Activated T-helper 1 cell treated with anti-CD3 and anti-CD28 coated beads, Interleukin-12 subunit alpha, Interleukin-12 subunit beta, Interleukin-2, Interleukin-4 antibody, amounts not matched to agents 30 ng/mL and 10 ng/mL and 1 ng/mL, durations not matched to agents 14 hours and 24 hours and 36 hours (primary cell): Measurements from ENCODE around the gene NBAS. TPM values are rescaled to one million over a fixed set of nuclear protein-coding genes. Genes with fewer than 3 reads are reported as not detected.
"Not testable (repeated sequence)": the region's sequence is repeated elsewhere in the genome, so short reads cannot be mapped to it uniquely, and the experiment has no call there.

Source experiments
- DNase-seq: peaks from one replicate; pipeline ENCODE4 v3.0.0; 2021; ENCODE audit warnings: low spot score
- H3K27ac Mint-ChIP-seq: one replicate; pipeline ENCODE4 v1.8.0; 2021; ENCODE audit warnings: mild to moderate bottlenecking, mixed read lengths
- H3K27me3 Mint-ChIP-seq: one replicate; pipeline ENCODE4 v1.8.0; 2022; ENCODE audit warnings: mild to moderate bottlenecking, moderate library complexity, mixed read lengths; ENCODE audit not compliant: insufficient read depth
- H3K36me3 Mint-ChIP-seq: one replicate; pipeline ENCODE4 v1.8.0; 2021; ENCODE audit warnings: low read depth, mixed read lengths
- H3K4me1 Mint-ChIP-seq: one replicate; pipeline ENCODE4 v1.8.0; 2021; ENCODE audit warnings: low read depth, mixed read lengths
- H3K4me3 Mint-ChIP-seq: one replicate; pipeline ENCODE4 v1.8.0; 2021; ENCODE audit warnings: mild to moderate bottlenecking, moderate library complexity, mixed read lengths
- H3K9me3 Mint-ChIP-seq: one replicate; pipeline ENCODE4 v1.8.0; 2021; ENCODE audit warnings: mixed read lengths
- intact Hi-C: fragments of 100-400 bp; cut with micrococcal nuclease; formaldehyde crosslinking; loops from one replicate; pipeline ENCODE4 v1.15.1; 2024
- total RNA-seq: library from RNA; stranded (reverse); gene quantifications from 2 replicates; pipeline ENCODE4 v1.2.3, GENCODE V29; 2022

Gene NBAS
- total RNA-seq, 1 donor from 2014 or later = 33.6 TPM

GRCh38 chr2:15271941-15272542, 289.1 kb downstream of the NBAS start:
- no peaks in the 10 kb centered on the region for H3K27me3 Mint-ChIP-seq
- H3K4me3 Mint-ChIP-seq = no peak overlapping the region
- intact Hi-C loops = no loop called here
- no peaks in the 10 kb centered on the region for H3K9me3 Mint-ChIP-seq
- DNase-seq = no peak
- H3K4me1 Mint-ChIP-seq = no peaks in the 10 kb centered on the region
- H3K27ac Mint-ChIP-seq = no peak overlapping the region
- peaks cover 14% of the 10 kb centered on the region for H3K36me3 Mint-ChIP-seq

GRCh38 chr2:15271276-15271675, 289.9 kb downstream of the NBAS start:
- Mint-ChIP-seq H3K4me1 (no peaks in the 10 kb centered on the region), H3K4me3 (no peak overlapping the region), H3K36me3 (peaks cover 14% of the 10 kb centered on the region), H3K27ac (no peak overlapping the region), H3K9me3 (no peaks in the 10 kb centered on the region), H3K27me3 (no peaks in the 10 kb centered on the region)
- intact Hi-C loops = no loop called here
- no peak for DNase-seq

GRCh38 chr2:15269043-15269442, 292.1 kb downstream of the NBAS start:
- peaks cover 3% of the 10 kb centered on the region for H3K36me3 Mint-ChIP-seq
- no peaks in the 10 kb centered on the region for H3K9me3 Mint-ChIP-seq
- DNase-seq = no peak
- no peak overlapping the region for H3K27ac Mint-ChIP-seq
- H3K4me1 Mint-ChIP-seq = no peaks in the 10 kb centered on the region
- no peaks in the 10 kb centered on the region for H3K27me3 Mint-ChIP-seq
- H3K4me3 Mint-ChIP-seq = no peak overlapping the region
- intact Hi-C loops = no loop called here

GRCh38 chr2:15265889-15266288, 295.2 kb downstream of the NBAS start:
- intact Hi-C loops = no loop called here
- Mint-ChIP-seq H3K4me3 (no peak overlapping the region), H3K27me3 (no peaks in the 10 kb centered on the region), H3K36me3 (peaks cover 7% of the 10 kb centered on the region), H3K27ac (no peak overlapping the region), H3K9me3 (no peaks in the 10 kb centered on the region), H3K4me1 (no peaks in the 10 kb centered on the region)
- no peak for DNase-seq

- Mint-ChIP-seq H3K36me3 (peaks cover 7% of the 10 kb centered on the region), H3K9me3 (no peaks in the 10 kb centered on the region), H3K27me3 (no peaks in the 10 kb centered on the region), H3K27ac (no peak overlapping the region), H3K4me3 (no peak overlapping the region), H3K4me1 (no peaks in the 10 kb centered on the region)
- intact Hi-C loops = no loop called here
- no peak for DNase-seq
Observed at GRCh38 chr2:15263976-15264685, 297.0 kb downstream of the NBAS start.

- Mint-ChIP-seq H3K4me3 (no peak overlapping the region), H3K4me1 (no peaks in the 10 kb centered on the region), H3K9me3 (peaks cover 6% of the 10 kb centered on the region), H3K27me3 (no peaks in the 10 kb centered on the region), H3K27ac (no peak overlapping the region), H3K36me3 (peaks cover 7% of the 10 kb centered on the region)
- DNase-seq = no peak
- intact Hi-C loops = no loop called here
Observed at GRCh38 chr2:15262792-15263191, 298.3 kb downstream of the NBAS start.

GRCh38 chr2:15260835-15261234, 300.3 kb downstream of the NBAS start:
- no peaks in the 10 kb centered on the region for H3K27me3 Mint-ChIP-seq
- H3K36me3 Mint-ChIP-seq = peaks cover 7% of the 10 kb centered on the region

GRCh38 chr2:15260196-15260595, 300.9 kb downstream of the NBAS start:
- peaks cover 7% of the 10 kb centered on the region for H3K36me3 Mint-ChIP-seq
- H3K9me3 Mint-ChIP-seq = peaks cover 6% of the 10 kb centered on the region
- H3K4me1 Mint-ChIP-seq = no peaks in the 10 kb centered on the region
- intact Hi-C loops = no loop called here
- no peak for DNase-seq
- H3K4me3 Mint-ChIP-seq = no peak overlapping the region
- no peak overlapping the region for H3K27ac Mint-ChIP-seq
- H3K27me3 Mint-ChIP-seq = no peaks in the 10 kb centered on the region

More at GRCh38 chr2:15260835-15261234, 300.3 kb downstream of the NBAS start:
- peaks cover 6% of the 10 kb centered on the region for H3K9me3 Mint-ChIP-seq
- no peak overlapping the region for H3K4me3 Mint-ChIP-seq
- intact Hi-C loops = no loop called here
- H3K27ac Mint-ChIP-seq = no peak overlapping the region
- H3K4me1 Mint-ChIP-seq = no peaks in the 10 kb centered on the region
- no peak for DNase-seq

- intact Hi-C loops = no loop called here
- Mint-ChIP-seq H3K9me3 (peaks cover 6% of the 10 kb centered on the region), H3K27ac (no peak overlapping the region), H3K4me3 (no peak overlapping the region), H3K27me3 (no peaks in the 10 kb centered on the region), H3K36me3 (peaks cover 7% of the 10 kb centered on the region), H3K4me1 (no peaks in the 10 kb centered on the region)
- DNase-seq = no peak
Observed at GRCh38 chr2:15259356-15259756, 301.8 kb downstream of the NBAS start.

GRCh38 chr2:15258385-15258784, 302.7 kb downstream of the NBAS start:
- H3K9me3 Mint-ChIP-seq, H3K27me3 Mint-ChIP-seq, H3K36me3 Mint-ChIP-seq, DNase-seq, intact Hi-C loops, H3K27ac Mint-ChIP-seq, H3K4me3 Mint-ChIP-seq, H3K4me1 Mint-ChIP-seq: not testable (repeated sequence)

GRCh38 chr2:15253835-15254286, 307.3 kb downstream of the NBAS start:
- H3K4me1 Mint-ChIP-seq = no peaks in the 10 kb centered on the region
- H3K4me3 Mint-ChIP-seq = no peak overlapping the region
- peaks cover 11% of the 10 kb centered on the region for H3K36me3 Mint-ChIP-seq
- H3K9me3 Mint-ChIP-seq = peaks cover 14% of the 10 kb centered on the region
- intact Hi-C loops = no loop called here
- DNase-seq = no peak
- no peaks in the 10 kb centered on the region for H3K27me3 Mint-ChIP-seq
- H3K27ac Mint-ChIP-seq = no peak overlapping the region

GRCh38 chr2:15253247-15253646, 307.9 kb downstream of the NBAS start:
- Mint-ChIP-seq H3K36me3 (peaks cover 8% of the 10 kb centered on the region), H3K4me1 (no peaks in the 10 kb centered on the region), H3K4me3 (no peak overlapping the region), H3K9me3 (peaks cover 13% of the 10 kb centered on the region), H3K27ac (no peak overlapping the region), H3K27me3 (no peaks in the 10 kb centered on the region)
- intact Hi-C loops = no loop called here
- no peak for DNase-seq

GRCh38 chr2:15251753-15252152, 309.4 kb downstream of the NBAS start:
- intact Hi-C loops = no loop called here
- H3K4me1 Mint-ChIP-seq = no peaks in the 10 kb centered on the region

More at GRCh38 chr2:15251753-15252152, 309.4 kb downstream of the NBAS start:
- Mint-ChIP-seq H3K27ac (no peak overlapping the region), H3K9me3 (peaks cover 18% of the 10 kb centered on the region), H3K27me3 (no peaks in the 10 kb centered on the region), H3K36me3 (peaks cover 9% of the 10 kb centered on the region), H3K4me3 (no peak overlapping the region)
- no peak for DNase-seq
